Brain microvascular endothelial cell (primary cell): Measurements from ENCODE around the gene RPRD1A.

Experiments
- DNase-seq: peaks from one replicate; pipeline ENCODE4 v3.0.0-alpha.2; 2020
- H3K27ac ChIP-seq: fragments of 250-450 bp; sonication (Bioruptor Pico); 2 replicates; pipeline ENCODE4 v1.5.1; 2020; ENCODE audit warnings: mild to moderate bottlenecking, moderate library complexity
- H3K27me3 ChIP-seq: fragments of 250-450 bp; sonication (Bioruptor Pico); replicated peaks from 2 replicates; pipeline ENCODE4 v1.5.1; 2020; ENCODE audit warnings: mild to moderate bottlenecking
- H3K36me3 ChIP-seq: fragments of 250-450 bp; sonication (Bioruptor Pico); replicated peaks from 2 replicates; pipeline ENCODE4 v1.5.1; 2020; ENCODE audit warnings: mild to moderate bottlenecking
- H3K4me3 ChIP-seq: 2 replicates; pipeline ENCODE4 v1.5.1; 2011; ENCODE audit warnings: low read depth, mild to moderate bottlenecking, control low read depth, low read length, moderate library complexity
- in situ Hi-C: cut with HindIII; loops from 2 replicates; pipeline ENCODE4 v1.10.0; 2017; ENCODE audit warnings: low sequenced_read_pairs, low pct_ligation_motif_present
- TF ChIP-seq, protein P1 (sequence below): IDR thresholded peaks from 2 replicates; pipeline ENCODE4 v1.5.1; 2011; ENCODE audit warnings: low read depth, mild to moderate bottlenecking, moderate library complexity, low read length, control low read depth, inconsistent platforms; ENCODE audit errors: missing control alignments

The RPRD1A gene

DNA sequence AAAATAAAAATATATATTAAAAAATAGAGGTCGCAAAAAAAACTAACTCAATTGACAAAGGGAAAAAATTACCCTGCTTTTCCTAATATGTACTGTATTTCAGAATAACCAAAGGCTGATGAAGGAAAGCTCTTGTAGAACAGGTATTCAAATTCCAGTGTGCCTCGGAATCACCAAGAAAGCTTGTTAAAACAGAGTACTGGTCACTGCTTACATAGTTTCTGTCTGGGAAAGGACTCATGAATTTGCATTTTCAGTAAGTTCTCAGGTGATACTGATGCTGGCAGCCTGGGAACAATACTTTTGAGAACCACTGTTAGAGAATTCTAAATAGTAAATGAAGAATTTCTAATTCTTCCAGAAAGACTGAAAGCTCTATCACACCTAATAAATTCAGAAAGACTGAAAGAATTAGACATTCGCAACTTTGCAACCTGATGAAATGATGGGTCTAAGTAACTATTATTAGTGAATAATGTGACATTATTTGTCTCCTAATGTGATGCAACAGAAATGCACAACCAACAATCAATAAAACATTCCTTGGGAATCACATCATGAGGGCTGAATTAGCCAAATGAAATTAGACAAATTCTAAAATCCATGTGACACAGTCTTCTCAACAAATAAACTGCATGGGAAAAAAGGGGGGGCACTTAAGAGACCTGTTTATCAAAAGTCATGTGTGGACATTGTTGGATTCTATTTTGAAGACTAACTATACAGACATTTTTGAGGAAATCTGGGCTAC, 21.9 kb downstream of the RPRD1A start:
- in situ Hi-C loops: no loop called here
- Histone ChIP-seq H3K36me3 (no peaks in the 10 kb centered on the region), H3K27me3 (no peaks in the 10 kb centered on the region), H3K27ac (no peak overlapping the region), H3K4me3 (no peak overlapping the region)
- no peak for DNase-seq
- TF ChIP-seq, protein P1, sequence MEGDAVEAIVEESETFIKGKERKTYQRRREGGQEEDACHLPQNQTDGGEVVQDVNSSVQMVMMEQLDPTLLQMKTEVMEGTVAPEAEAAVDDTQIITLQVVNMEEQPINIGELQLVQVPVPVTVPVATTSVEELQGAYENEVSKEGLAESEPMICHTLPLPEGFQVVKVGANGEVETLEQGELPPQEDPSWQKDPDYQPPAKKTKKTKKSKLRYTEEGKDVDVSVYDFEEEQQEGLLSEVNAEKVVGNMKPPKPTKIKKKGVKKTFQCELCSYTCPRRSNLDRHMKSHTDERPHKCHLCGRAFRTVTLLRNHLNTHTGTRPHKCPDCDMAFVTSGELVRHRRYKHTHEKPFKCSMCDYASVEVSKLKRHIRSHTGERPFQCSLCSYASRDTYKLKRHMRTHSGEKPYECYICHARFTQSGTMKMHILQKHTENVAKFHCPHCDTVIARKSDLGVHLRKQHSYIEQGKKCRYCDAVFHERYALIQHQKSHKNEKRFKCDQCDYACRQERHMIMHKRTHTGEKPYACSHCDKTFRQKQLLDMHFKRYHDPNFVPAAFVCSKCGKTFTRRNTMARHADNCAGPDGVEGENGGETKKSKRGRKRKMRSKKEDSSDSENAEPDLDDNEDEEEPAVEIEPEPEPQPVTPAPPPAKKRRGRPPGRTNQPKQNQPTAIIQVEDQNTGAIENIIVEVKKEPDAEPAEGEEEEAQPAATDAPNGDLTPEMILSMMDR: no peak

DNA sequence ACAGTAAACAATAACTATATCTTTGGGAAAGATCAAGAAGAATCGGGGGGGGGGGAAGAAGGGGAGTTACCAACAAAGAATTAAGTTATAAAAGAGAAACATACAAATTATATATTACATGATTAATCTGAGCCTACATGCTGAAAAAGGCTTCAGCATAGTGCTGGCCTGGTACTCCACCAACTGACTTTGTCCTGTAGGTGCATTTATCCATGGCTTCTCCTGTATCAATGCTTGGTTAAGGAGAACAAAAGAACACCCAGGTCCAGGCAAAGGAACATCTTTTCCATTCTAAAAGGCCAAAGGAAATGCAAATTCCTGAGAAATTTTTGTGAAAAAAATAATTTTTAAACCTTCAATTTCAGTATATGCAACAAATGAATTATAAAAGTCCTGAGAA, 24.2 kb downstream of the RPRD1A start:
- Histone ChIP-seq H3K27me3 (no peaks in the 10 kb centered on the region), H3K27ac (no peak overlapping the region), H3K4me3 (no peak overlapping the region), H3K36me3 (no peaks in the 10 kb centered on the region)
- TF ChIP-seq, protein P1: no peak
- in situ Hi-C loops: no loop called here
- no peak for DNase-seq

DNA sequence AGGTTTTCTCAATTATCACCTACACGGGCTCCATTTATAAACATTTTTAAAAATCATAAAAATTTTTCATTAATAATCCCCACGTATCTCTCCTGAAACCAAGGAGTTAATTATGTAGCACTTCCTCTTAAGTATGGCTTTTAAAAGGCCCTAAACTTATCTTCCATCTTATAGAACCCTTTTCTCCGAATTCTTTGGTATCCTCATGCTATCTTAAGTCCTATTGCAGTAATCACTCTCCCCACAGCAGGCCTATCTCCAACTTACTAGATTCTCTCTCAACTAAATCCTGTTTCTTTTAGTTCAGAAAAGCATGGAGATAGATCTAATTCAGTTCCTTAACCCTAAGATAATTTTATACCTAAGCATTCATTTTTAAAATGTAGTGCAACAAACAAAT, 26.2 kb downstream of the RPRD1A start:
- H3K4me3 ChIP-seq: no peak overlapping the region
- H3K27me3 ChIP-seq: no peaks in the 10 kb centered on the region
- no peak for DNase-seq
- in situ Hi-C loops: no loop called here
- H3K27ac ChIP-seq: no peak overlapping the region
- TF ChIP-seq, protein P1: no peak
- no peaks in the 10 kb centered on the region for H3K36me3 ChIP-seq

DNA sequence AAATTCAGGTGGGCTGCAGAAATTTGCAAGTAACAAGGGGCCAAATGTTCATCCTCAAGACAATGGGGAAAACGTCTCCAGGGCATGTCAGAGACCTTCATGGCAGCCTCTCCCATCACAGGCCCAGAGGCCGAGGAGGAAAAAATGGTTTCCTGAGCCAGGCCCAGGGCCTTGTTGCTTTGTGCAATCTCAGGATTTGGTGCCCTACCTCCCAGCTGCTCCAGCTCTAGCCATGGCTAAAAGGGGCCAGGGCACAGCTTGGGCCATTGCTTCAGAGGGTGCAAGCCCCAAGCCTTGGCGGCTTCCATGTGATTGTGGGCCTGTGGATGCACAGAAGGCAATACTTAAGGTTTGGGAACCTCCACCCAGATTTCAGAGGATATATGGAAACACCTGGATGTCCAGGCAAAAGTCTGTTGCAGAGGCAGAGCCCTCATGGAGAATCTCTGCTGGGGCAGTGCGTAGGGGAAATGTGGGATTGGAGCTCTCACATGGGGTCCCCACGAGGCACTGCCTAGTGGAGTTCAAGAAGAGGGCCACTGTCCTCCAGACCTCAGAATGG, 29.2 kb downstream of the RPRD1A start:
- H3K27ac ChIP-seq: no peak overlapping the region
- no peaks in the 10 kb centered on the region for H3K27me3 ChIP-seq
- H3K4me3 ChIP-seq: no peak overlapping the region
- no peak for DNase-seq
- TF ChIP-seq, protein P1: no peak
- no peaks in the 10 kb centered on the region for H3K36me3 ChIP-seq
- in situ Hi-C loops: no loop called here

DNA sequence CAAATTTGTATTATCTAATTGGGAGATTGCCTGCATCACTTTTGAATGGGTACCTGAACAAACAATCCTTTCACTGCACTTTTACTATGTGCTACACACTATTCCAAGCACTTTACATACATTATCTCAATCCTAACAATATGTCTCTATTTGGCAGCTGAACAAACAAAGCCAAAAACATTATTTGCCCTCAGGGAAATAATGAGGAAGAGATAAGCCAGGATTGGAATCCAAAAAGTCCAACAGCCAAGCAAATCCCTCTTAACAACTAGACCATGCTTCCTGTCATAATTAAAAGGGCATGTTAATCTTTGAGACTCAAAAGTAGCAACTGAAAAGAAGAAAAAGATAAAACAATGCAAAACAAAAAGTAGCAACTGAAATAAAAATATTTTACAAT, 32.1 kb downstream of the RPRD1A start:
- no peaks in the 10 kb centered on the region for H3K36me3 ChIP-seq
- no peaks in the 10 kb centered on the region for H3K27me3 ChIP-seq
- in situ Hi-C loops: no loop called here
- H3K27ac ChIP-seq: no peak overlapping the region
- TF ChIP-seq, protein P1: no peak
- no peak for DNase-seq
- H3K4me3 ChIP-seq: no peak overlapping the region
